Large intestine (tissue), 3 donors: ENCODE results near the gene LRRC7. TPM values are rescaled to one million over a fixed set of nuclear protein-coding genes. Genes with fewer than 3 reads are reported as not detected.

ENCODE experiments used
- DNase-seq, 2 donors: peaks; one replicate each; pipeline versions ENCODE4 v3.0.0 to v3.0.0-alpha.2; 2013
- H3K27ac ChIP-seq: one replicate; pipeline ENCODE4 v1.5.1; 2013; ENCODE audit warnings: low read length
- H3K27me3 ChIP-seq: 2 replicates; pipeline ENCODE4 v1.6.1; 2013; ENCODE audit warnings: low read length; ENCODE audit not compliant: control insufficient read depth, insufficient read depth
- H3K36me3 ChIP-seq: 2 replicates; pipeline ENCODE4 v1.6.1; 2013; ENCODE audit warnings: low read length; ENCODE audit not compliant: control insufficient read depth, insufficient read depth
- H3K4me1 ChIP-seq: one replicate; pipeline ENCODE4 v1.6.1; 2013; ENCODE audit warnings: low read length; ENCODE audit not compliant: control insufficient read depth, insufficient read depth
- H3K4me3 ChIP-seq: one replicate; pipeline ENCODE4 v1.5.1; 2013; ENCODE audit warnings: low read length
- H3K9me3 ChIP-seq: one replicate; pipeline ENCODE4 v1.6.1; 2013; ENCODE audit warnings: mild to moderate bottlenecking, low read depth, low read length, moderate library complexity; ENCODE audit not compliant: control insufficient read depth
- WGBS: methylation state at CpG from one replicate; pipeline ENCODE4 v1.1.5; 2013; ENCODE audit warnings: low lambda C conversion rate; ENCODE audit not compliant: insufficient coverage; 5-methylcytosine and 5-hydroxymethylcytosine counted together
- polyA plus RNA-seq: library from polyadenylated mRNA; unstranded; fragments of 120-200 nt; gene quantifications from one replicate; pipeline ENCODE4 v1.2.1, GENCODE V29; 2013

Gene LRRC7
- polyA plus RNA-seq, 1 donor = 5.1 TPM

DNA sequence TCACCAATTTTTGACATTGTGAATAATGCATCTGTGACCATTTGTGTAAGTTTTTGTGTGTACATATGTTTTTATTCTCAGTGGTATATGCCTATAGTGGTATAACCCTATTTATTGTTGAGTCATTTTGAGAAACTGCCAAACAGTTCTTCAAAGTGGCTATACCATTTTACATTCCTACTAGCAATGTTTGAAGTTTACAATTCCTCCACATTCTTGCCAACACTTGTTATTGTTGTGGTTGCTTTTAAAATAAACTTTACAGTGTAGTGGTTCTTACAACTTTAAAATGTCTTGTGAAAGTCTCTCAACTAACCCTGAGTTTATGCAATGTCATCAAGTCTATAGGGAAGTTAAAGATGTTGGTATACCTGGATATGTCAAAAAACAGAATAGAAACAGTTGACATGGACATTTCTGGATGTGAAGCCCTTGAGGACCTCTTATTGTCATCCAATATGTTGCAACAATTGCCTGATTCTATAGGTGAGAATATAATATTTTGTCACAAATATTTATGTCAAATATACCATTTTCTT lies 418.2 kb downstream of the LRRC7 start:
- Histone ChIP-seq H3K36me3 (no peaks in the 10 kb centered on the region), H3K4me3 (no peak overlapping the region), H3K4me1 (no peaks in the 10 kb centered on the region), H3K27me3 (no peaks in the 10 kb centered on the region), H3K9me3 (no peaks in the 10 kb centered on the region), H3K27ac (no peak overlapping the region)
- no peak for DNase-seq

- H3K4me3 ChIP-seq = no peak overlapping the region
- H3K9me3 ChIP-seq = no peaks in the 10 kb centered on the region
- no peak overlapping the region for H3K27ac ChIP-seq
- no peak for DNase-seq
- 80% methylated on average over 1 of the region's 1 CpG for WGBS
- no peaks in the 10 kb centered on the region for H3K4me1 ChIP-seq
- H3K27me3 ChIP-seq = no peaks in the 10 kb centered on the region
- H3K36me3 ChIP-seq = no peaks in the 10 kb centered on the region
Measured at GRCh38 chr1:69987881-69988280, 420.2 kb downstream of the LRRC7 start.

DNA sequence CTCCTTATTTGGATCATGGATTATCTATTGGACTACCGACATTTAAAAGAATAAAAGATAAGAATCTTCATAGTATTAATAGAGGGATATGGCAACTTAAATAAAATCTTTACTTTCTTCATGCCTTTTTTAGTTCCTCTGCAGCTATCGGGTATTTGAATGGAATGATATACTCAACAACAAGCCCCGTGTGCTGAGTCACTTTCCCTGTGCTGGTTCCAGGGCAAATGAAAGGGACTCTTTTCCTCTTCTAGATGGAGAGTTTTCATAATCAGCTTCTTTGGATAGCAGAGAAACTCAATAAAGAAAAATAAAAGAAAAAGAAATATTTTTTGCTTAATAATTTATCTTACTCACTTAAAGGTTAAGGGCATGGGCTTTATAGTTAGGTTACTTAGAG lies 423.9 kb downstream of the LRRC7 start:
- H3K27me3 ChIP-seq = no peaks in the 10 kb centered on the region
- no peak overlapping the region for H3K4me3 ChIP-seq
- H3K4me1 ChIP-seq = no peaks in the 10 kb centered on the region
- no peak for DNase-seq
- H3K27ac ChIP-seq = no peak overlapping the region
- 100% methylated on average over 1 of the region's 3 CpGs for WGBS
- no peaks in the 10 kb centered on the region for H3K36me3 ChIP-seq
- H3K9me3 ChIP-seq = no peaks in the 10 kb centered on the region

GRCh38 chr1:69992594-69992993 lies 424.9 kb downstream of the LRRC7 start:
- H3K4me3 ChIP-seq = no peak overlapping the region
- no CpG with 5 or more reads among the region's 3 CpGs for WGBS
- H3K9me3 ChIP-seq = no peaks in the 10 kb centered on the region
- H3K27me3 ChIP-seq = no peaks in the 10 kb centered on the region
- H3K36me3 ChIP-seq = no peaks in the 10 kb centered on the region
- no peaks in the 10 kb centered on the region for H3K4me1 ChIP-seq
- H3K27ac ChIP-seq = no peak overlapping the region
- no peak for DNase-seq

- no peak overlapping the region for H3K4me3 ChIP-seq
- H3K27ac ChIP-seq = no peak overlapping the region
- H3K9me3 ChIP-seq = no peaks in the 10 kb centered on the region
- H3K27me3 ChIP-seq = no peaks in the 10 kb centered on the region
- WGBS = 89% methylated on average over 3 of the region's 4 CpGs
- H3K36me3 ChIP-seq = no peaks in the 10 kb centered on the region
- H3K4me1 ChIP-seq = no peaks in the 10 kb centered on the region
- peak; percentile 6 to 11 for DNase-seq
Measured at GRCh38 chr1:69993810-69994209, 426.1 kb downstream of the LRRC7 start.

DNA sequence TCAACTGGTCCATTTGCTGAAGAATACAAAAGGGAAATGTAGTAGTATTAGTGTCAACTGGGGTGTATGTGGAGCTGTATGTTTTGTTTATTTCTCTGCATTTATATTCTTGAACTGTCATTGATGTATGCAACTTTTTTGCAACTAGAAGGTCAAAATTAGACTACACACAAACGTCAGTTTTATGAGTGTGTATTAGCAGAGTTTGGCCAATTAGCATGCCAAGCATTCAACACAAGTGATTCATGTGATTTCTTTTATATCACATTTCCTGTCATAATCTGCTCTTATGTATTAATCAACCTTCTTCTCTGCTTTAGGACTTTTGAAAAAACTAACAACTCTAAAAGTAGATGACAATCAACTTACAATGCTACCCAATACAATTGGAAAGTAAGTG lies 426.5 kb downstream of the LRRC7 start:
- H3K36me3 ChIP-seq = no peaks in the 10 kb centered on the region
- no peaks in the 10 kb centered on the region for H3K4me1 ChIP-seq
- H3K27ac ChIP-seq = no peak overlapping the region
- H3K27me3 ChIP-seq = no peaks in the 10 kb centered on the region
- no peaks in the 10 kb centered on the region for H3K9me3 ChIP-seq
- no CpG with 5 or more reads among the region's 1 CpG for WGBS
- H3K4me3 ChIP-seq = no peak overlapping the region
- no peak for DNase-seq

GRCh38 chr1:69998847-69999246 lies 431.1 kb downstream of the LRRC7 start:
- WGBS = no CpG with 5 or more reads among the region's 1 CpG
- no peaks in the 10 kb centered on the region for H3K27me3 ChIP-seq

DNA sequence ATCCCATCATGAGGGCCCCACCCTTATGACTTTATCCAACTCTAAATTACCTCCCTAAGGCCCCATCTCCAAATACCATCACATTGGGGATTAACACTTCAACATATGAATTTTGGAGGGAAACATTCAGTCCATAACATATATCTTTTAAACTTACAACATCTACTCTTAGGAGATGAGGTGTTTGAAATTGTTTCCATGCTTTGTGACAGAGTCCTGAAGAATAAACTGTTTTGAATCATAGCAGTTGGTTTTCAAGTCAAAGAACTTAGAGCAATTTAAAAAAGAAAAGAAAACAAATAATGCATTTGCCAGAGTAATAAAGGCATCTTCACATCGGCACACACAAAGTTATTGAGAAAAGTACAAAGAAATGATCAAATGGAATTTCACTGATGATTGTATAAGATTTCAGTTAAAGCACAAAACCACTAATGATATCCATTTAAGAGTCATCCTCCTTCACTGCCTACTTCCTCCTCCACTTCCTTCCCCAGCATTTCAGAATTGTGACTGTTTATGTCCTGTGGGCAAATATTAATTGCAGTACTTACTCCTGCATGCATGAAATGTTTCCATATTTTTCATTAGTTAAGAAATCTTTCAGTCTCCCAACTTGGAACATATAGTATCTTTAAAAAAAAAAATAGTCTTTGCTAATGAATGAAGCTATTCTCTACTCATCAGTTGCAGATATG lies 435.6 kb downstream of the LRRC7 start:
- no peaks in the 10 kb centered on the region for H3K36me3 ChIP-seq
- H3K27ac ChIP-seq = no peak overlapping the region
- H3K4me3 ChIP-seq = no peak overlapping the region
- H3K4me1 ChIP-seq = no peaks in the 10 kb centered on the region
- no peak for DNase-seq
- WGBS = 100% methylated on average over 1 of the region's 1 CpG
- H3K9me3 ChIP-seq = peaks cover 3% of the 10 kb centered on the region
- H3K27me3 ChIP-seq = no peaks in the 10 kb centered on the region

More at GRCh38 chr1:69998847-69999246, 431.1 kb downstream of the LRRC7 start:
- no peaks in the 10 kb centered on the region for H3K9me3 ChIP-seq
- H3K4me3 ChIP-seq = no peak overlapping the region
- no peaks in the 10 kb centered on the region for H3K36me3 ChIP-seq
- H3K4me1 ChIP-seq = no peaks in the 10 kb centered on the region
- H3K27ac ChIP-seq = no peak overlapping the region
- DNase-seq = no peak

DNA sequence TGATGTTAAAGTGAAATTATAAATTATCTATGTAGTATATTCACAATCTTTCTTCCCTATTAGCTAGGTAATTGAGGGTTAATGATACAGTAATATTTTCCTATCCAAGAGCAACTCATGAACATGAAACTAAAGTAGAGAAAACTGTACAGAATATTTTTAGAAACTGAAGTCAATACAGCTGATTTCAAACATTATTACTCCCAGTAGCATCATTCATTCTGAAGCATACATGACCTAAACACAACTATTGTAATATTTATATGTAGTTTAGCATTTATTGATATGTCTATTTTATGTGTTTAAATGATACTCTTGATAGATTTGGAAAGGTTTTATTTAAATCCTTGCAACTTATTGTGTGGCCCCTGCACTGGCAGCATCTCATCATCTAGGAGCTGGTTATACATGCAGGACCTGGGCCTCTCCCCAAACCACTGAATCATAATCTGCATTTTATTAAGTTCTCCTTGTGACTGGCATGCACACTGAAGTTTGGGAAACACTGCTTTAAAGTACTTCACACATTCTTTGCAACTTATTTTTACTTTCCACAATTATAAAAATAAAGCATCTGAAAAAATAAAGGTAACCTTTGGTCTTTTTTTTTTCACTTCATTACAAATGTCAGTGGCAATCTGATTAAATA lies 437.8 kb downstream of the LRRC7 start:
- Histone ChIP-seq H3K9me3 (peaks cover 3% of the 10 kb centered on the region), H3K27me3 (no peaks in the 10 kb centered on the region), H3K4me1 (no peaks in the 10 kb centered on the region), H3K27ac (no peak overlapping the region), H3K36me3 (no peaks in the 10 kb centered on the region), H3K4me3 (no peak overlapping the region)
- no peak for DNase-seq

- H3K4me3 ChIP-seq = no peak overlapping the region
- no peak overlapping the region for H3K27ac ChIP-seq
- no CpG with 5 or more reads among the region's 2 CpGs for WGBS
- no peaks in the 10 kb centered on the region for H3K4me1 ChIP-seq
- DNase-seq = no peak
- peaks cover 3% of the 10 kb centered on the region for H3K9me3 ChIP-seq
- H3K27me3 ChIP-seq = no peaks in the 10 kb centered on the region
- H3K36me3 ChIP-seq = no peaks in the 10 kb centered on the region
Measured at GRCh38 chr1:70008660-70009059, 440.9 kb downstream of the LRRC7 start.

GRCh38 chr1:70017770-70018169 lies 450.0 kb downstream of the LRRC7 start:
- Histone ChIP-seq H3K27me3 (no peaks in the 10 kb centered on the region), H3K4me1 (no peaks in the 10 kb centered on the region), H3K9me3 (no peaks in the 10 kb centered on the region), H3K27ac (no peak overlapping the region), H3K4me3 (no peak overlapping the region), H3K36me3 (no peaks in the 10 kb centered on the region)
- no peak for DNase-seq
